Glutamatergic neuron (in vitro differentiated cells): ENCODE data around the gene OPRL1. TPM values are rescaled to one million over a fixed set of nuclear protein-coding genes. Genes with fewer than 3 reads are reported as not detected.
A peak's percentile ranks its signal among the peaks of the same experiment; 100 is the strongest.
"Not testable (repeated sequence)": the region's sequence is repeated elsewhere in the genome, so short reads cannot be mapped to it uniquely, and the experiment has no call there.

Source experiments
- DNase-seq: peaks from one replicate; pipeline ENCODE4 v3.0.0; 2022
- H3K27ac Mint-ChIP-seq: one replicate; pipeline ENCODE4 v1.8.0; 2020; ENCODE audit warnings: mild to moderate bottlenecking, mixed read lengths, inconsistent platforms; ENCODE audit not compliant: unreplicated experiment
- H3K27me3 Mint-ChIP-seq: one replicate; pipeline ENCODE4 v1.8.0; 2020; ENCODE audit warnings: mild to moderate bottlenecking, moderate library complexity, mixed read lengths, inconsistent platforms; ENCODE audit not compliant: unreplicated experiment
- H3K36me3 Mint-ChIP-seq: one replicate; pipeline ENCODE4 v1.8.0; 2020; ENCODE audit warnings: mild to moderate bottlenecking, mixed read lengths, inconsistent platforms; ENCODE audit not compliant: unreplicated experiment
- H3K4me1 Mint-ChIP-seq: one replicate; pipeline ENCODE4 v1.8.0; 2020; ENCODE audit warnings: mild to moderate bottlenecking, low read depth, mixed read lengths, inconsistent platforms; ENCODE audit not compliant: unreplicated experiment
- H3K4me3 Mint-ChIP-seq: one replicate; pipeline ENCODE4 v1.8.0; 2020; ENCODE audit warnings: mild to moderate bottlenecking, mixed read lengths, inconsistent platforms; ENCODE audit not compliant: unreplicated experiment
- H3K9me3 Mint-ChIP-seq: one replicate; pipeline ENCODE4 v1.8.0; 2020; ENCODE audit warnings: mild to moderate bottlenecking, moderate library complexity, mixed read lengths, inconsistent platforms; ENCODE audit not compliant: unreplicated experiment
- total RNA-seq: library from RNA; stranded (reverse); fragmentation: NEBNext Ultra II Directional; extraction: Animal tissue kit (Norgen Biotek cat#: 25700); gene quantifications from one replicate; pipeline ENCODE4 v1.2.1, GENCODE V29; 2021; ENCODE audit not compliant: unreplicated experiment
- TF ChIP-seq, protein P1 (sequence below): fragments of 200-600 bp; sonication (generic); IDR thresholded peaks from one replicate; pipeline ENCODE4 v1.5.0; 2021; ENCODE audit not compliant: partially characterized antibody, unreplicated experiment

OPRL1 gene
- total RNA-seq, 1 donor from 2014 or later: 2.9 TPM

DNA sequence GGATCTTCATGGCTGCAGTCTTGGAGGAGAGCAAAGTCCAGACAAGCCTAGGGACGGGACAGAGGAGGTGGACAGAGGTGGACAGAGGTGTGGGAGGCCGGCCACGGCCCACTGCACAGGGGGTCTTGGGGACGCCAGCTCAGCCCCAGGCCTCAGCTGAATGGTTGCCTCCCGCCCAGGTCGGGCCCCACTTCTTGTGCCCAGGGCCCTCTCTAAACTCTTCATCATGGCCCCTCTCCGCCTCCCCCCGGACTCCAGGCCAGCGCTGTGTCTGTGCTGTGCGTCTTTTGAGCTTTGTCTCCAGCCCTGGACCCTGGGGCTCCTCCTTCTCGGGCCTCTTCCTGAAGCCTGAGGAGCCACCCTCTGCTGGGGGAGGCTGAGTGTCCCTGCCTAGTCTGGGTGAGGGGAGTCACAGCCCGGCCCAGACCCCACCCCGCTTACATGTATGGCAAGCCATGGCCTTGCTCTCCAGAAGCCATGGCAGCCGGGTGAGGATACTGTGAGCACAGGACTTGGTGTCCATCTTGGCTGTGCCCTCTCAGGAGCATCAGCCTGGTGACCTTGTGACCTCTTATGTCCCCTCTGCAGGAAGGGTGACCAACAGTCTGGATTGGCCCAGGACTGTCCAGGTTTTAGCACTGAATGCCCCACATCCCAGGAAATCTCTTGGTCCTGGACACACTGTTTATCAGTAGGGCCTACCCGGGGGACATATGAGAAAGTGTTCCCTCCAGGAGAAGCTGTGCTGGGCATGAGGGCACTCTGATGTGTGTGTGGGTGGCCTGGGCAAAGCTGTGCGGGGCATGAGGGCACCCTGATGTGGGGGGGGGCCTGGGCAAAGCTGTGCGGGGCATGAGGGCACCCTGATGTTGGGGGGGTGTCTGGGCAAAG is 36.9 kb downstream of the OPRL1 start:
- H3K4me3 Mint-ChIP-seq: no peak overlapping the region
- TF ChIP-seq, protein P1, sequence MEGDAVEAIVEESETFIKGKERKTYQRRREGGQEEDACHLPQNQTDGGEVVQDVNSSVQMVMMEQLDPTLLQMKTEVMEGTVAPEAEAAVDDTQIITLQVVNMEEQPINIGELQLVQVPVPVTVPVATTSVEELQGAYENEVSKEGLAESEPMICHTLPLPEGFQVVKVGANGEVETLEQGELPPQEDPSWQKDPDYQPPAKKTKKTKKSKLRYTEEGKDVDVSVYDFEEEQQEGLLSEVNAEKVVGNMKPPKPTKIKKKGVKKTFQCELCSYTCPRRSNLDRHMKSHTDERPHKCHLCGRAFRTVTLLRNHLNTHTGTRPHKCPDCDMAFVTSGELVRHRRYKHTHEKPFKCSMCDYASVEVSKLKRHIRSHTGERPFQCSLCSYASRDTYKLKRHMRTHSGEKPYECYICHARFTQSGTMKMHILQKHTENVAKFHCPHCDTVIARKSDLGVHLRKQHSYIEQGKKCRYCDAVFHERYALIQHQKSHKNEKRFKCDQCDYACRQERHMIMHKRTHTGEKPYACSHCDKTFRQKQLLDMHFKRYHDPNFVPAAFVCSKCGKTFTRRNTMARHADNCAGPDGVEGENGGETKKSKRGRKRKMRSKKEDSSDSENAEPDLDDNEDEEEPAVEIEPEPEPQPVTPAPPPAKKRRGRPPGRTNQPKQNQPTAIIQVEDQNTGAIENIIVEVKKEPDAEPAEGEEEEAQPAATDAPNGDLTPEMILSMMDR: no peak
- H3K27ac Mint-ChIP-seq: no peak overlapping the region
- H3K4me1 Mint-ChIP-seq: peaks cover 9% of the 10 kb centered on the region
- no peaks in the 10 kb centered on the region for H3K36me3 Mint-ChIP-seq
- DNase-seq: peak; percentile 16
- H3K27me3 Mint-ChIP-seq: peaks cover 5% of the 10 kb centered on the region
- H3K9me3 Mint-ChIP-seq: no peaks in the 10 kb centered on the region

DNA sequence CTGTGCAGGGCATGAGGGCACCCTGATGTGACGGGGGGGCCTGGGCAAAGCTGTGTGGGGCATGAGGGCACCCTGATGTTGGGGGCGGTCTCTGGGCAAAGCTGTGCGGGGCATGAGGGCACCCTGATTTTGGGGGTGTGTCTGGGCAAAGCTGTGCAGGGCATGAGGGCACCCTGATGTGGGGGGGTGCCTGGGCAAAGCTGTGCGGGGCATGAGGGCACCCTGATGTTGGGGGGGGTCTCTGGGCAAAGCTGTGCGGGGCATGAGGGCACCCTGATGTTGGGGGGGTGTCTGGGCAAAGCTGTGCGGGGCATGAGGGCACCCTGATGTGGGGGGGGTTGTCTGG is 37.5 kb downstream of the OPRL1 start:
- not testable (repeated sequence) for H3K27me3 Mint-ChIP-seq, H3K27ac Mint-ChIP-seq, H3K4me1 Mint-ChIP-seq, H3K36me3 Mint-ChIP-seq, H3K9me3 Mint-ChIP-seq, H3K4me3 Mint-ChIP-seq, DNase-seq

DNA sequence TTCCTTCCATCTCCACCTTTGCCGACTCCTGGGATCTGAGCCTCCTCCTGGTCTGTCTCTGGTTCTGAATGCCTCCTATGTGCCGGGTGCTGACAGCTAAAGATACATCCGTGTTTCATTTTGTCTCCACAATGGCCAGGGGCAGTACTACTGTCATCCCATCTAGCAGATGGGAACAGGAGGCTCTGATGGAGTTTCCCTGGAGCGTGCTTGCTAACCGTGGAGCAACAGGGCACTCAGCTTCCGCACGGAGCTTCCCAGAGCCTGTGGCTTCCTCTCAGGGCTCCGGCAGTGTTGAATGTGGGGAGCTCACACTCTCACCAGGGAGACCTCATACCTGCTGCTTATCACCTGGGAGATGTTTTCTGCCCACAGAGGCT is 39.4 kb downstream of the OPRL1 start:
- no peaks in the 10 kb centered on the region for H3K36me3 Mint-ChIP-seq
- H3K4me3 Mint-ChIP-seq: no peak overlapping the region
- TF ChIP-seq, protein P1: no peak
- peak; percentile 12 for DNase-seq
- no peaks in the 10 kb centered on the region for H3K4me1 Mint-ChIP-seq
- peaks cover 2% of the 10 kb centered on the region for H3K27me3 Mint-ChIP-seq
- no peak overlapping the region for H3K27ac Mint-ChIP-seq
- no peaks in the 10 kb centered on the region for H3K9me3 Mint-ChIP-seq

DNA sequence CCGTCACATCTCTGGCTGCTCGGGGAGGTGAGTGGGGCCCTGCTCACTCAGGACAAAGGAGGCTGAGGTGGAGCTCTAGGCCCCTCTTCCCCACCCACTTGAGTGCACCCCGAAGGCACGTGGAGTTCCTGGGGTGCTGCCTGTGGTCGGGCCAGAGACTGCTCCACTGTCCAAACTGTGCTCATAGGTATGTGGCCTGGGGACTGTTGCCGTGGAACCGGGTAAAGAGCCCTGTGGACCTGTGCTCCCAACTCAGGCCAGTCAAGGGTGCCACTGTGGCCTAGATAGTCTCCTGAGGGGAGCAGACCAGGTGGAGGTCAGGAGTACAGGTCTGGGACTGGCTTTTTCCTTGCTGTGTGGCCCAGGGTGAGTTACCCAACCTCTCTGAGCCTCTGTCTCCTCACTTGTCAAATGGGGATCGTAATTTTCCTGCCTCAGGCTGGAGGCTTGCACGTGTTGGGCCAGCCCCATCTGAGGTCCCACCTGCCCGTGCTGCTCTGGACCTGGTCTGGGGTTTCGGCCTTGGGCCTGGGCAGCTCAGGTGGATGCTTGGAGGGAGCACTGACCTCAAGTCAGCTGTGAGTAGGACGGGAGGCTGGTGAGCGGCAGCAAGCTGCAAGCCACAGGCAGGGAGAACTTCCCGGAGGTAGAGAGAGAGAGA is 39.9 kb downstream of the OPRL1 start:
- DNase-seq: peak; percentile 10
- H3K4me1 Mint-ChIP-seq: no peaks in the 10 kb centered on the region
- TF ChIP-seq, protein P1: no peak
- H3K9me3 Mint-ChIP-seq: no peaks in the 10 kb centered on the region
- no peaks in the 10 kb centered on the region for H3K36me3 Mint-ChIP-seq
- no peak overlapping the region for H3K4me3 Mint-ChIP-seq
- H3K27ac Mint-ChIP-seq: no peak overlapping the region
- peaks cover 2% of the 10 kb centered on the region for H3K27me3 Mint-ChIP-seq

DNA sequence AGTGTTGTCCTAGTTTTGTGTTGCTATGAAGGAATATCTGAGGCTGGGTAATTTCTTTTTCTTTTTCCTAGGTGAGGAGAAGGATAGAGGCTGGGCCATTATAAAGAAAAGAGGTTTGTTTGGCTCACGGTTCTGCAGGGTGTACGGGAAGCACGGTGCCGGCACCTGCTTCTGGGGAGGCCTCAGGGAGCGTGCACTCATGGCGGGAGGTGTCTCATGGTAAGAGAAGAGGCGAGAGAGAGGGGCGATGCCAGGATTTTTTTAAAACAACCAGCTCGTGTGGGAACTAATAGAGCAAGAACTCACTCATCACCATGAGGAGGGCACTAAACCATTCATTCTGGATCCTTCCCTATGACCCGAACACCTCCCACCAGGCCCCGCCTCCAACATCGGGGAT is 41.7 kb downstream of the OPRL1 start:
- TF ChIP-seq, protein P1: no peak
- Mint-ChIP-seq H3K27me3 (peaks cover 2% of the 10 kb centered on the region), H3K36me3 (no peaks in the 10 kb centered on the region), H3K9me3 (no peaks in the 10 kb centered on the region), H3K4me1 (no peaks in the 10 kb centered on the region), H3K4me3 (no peak overlapping the region), H3K27ac (no peak overlapping the region)
- no peak for DNase-seq

DNA sequence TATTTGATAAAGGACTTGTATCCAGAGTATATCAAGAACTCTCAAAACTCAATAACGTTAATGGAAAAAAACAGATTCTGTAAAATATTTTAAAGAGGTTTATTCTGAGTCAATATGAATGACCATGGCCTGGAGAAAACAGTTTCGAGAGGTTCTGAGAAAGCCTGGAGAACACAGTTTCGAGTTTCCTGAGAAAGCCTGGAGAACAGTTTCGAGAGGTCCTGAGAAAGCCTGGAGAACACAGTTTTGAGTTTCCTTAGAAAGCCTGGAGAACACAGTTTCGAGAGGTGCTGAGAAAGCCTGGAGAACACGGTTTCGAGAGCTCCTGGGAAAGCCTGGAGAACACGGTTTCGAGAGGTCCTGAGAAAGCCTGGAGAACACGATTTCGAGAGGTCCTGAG is 43.0 kb downstream of the OPRL1 start:
- not testable (repeated sequence) for H3K36me3 Mint-ChIP-seq, H3K27ac Mint-ChIP-seq, H3K9me3 Mint-ChIP-seq, DNase-seq, H3K27me3 Mint-ChIP-seq, H3K4me1 Mint-ChIP-seq, H3K4me3 Mint-ChIP-seq

DNA sequence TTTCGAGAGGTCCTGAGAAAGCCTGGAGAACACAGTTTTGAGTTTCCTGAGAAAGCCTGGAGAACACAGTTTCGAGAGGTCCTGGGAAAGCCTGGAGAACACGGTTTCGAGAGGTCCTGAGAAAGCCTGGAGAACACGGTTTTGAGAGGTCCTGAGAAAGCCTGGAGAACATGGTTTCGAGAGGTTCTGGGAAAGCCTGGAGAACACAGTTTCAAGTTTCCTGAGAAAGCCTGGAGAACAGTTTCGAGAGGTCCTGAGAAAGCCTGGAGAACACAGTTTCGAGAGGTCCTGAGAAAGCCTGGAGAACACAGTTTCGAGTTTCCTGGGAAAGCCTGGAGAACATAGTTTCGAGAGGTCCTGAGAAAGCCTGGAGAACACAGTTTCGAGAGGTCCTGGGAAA is 43.6 kb downstream of the OPRL1 start:
- not testable (repeated sequence) for H3K4me1 Mint-ChIP-seq, H3K27me3 Mint-ChIP-seq, H3K27ac Mint-ChIP-seq

More for the DNA sequence above, 43.6 kb downstream of the OPRL1 start:
- not testable (repeated sequence) for H3K9me3 Mint-ChIP-seq, DNase-seq, H3K4me3 Mint-ChIP-seq, H3K36me3 Mint-ChIP-seq
